Bronchial epithelial cell (primary cell): ENCODE results near the gene DCUN1D1. TPM values are rescaled to one million over a fixed set of nuclear protein-coding genes. Genes with fewer than 3 reads are reported as not detected.
A peak's percentile ranks its signal among the peaks of the same experiment; 100 is the strongest.

Source experiments
- DNase-seq: peaks from one replicate; pipeline ENCODE4 v3.0.0-alpha.2; 2010; ENCODE audit warnings: low read depth
- FAIRE-seq: peaks from 2 replicates; lab custom pipeline; 2011; peaks lifted over from hg19 to GRCh38; lab: Jason Lieb, UNC
- H3K27me3 ChIP-seq: 2 replicates; pipeline ENCODE4 v1.5.1; 2011; ENCODE audit warnings: low read length; ENCODE audit not compliant: control insufficient read depth, insufficient read depth
- H3K36me3 ChIP-seq: 2 replicates; pipeline ENCODE4 v1.5.1; 2011; ENCODE audit warnings: low read length; ENCODE audit not compliant: control insufficient read depth, insufficient read depth
- H3K4me3 ChIP-seq: 2 replicates; pipeline ENCODE4 v1.5.1; 2011; ENCODE audit warnings: mild to moderate bottlenecking, low read depth, low read length, control low read depth
- total RNA-seq: library from RNA; depleted of rRNA; stranded (reverse); fragments of >200 nt; gene quantifications from 2 replicates; pipeline ENCODE4 v1.2.1, GENCODE V29; 2014
- TF ChIP-seq, protein P1 (sequence below): IDR thresholded peaks from 2 replicates; pipeline ENCODE4 v1.5.1; 2011; ENCODE audit warnings: mild to moderate bottlenecking, moderate library complexity, low read length, control low read depth, inconsistent platforms; ENCODE audit not compliant: insufficient read depth, severe bottlenecking

DCUN1D1 gene
- total RNA-seq, 1 donor from 2014 or later = 26.1 TPM

DNA sequence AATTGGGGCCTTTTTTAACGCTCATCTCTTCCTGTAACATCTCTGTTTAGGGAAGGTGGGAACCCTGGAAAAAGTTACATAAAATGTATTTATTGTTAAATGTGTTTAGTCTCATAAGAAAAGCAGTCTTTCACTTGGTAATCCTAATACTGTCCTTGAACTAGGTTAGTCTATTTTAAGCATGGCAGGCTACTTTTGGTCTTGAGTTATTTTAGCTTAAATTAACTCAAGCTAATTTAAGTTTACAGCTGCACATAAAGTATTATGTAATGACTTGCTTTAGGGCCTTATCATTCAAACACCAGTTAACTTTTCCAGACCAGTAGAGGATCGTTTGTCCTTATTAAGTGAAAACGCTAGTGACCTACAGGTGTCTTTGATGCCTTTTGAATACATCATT is 63.2 kb downstream of the DCUN1D1 start:
- Histone ChIP-seq H3K27me3 (no peaks in the 10 kb centered on the region), H3K4me3 (no peak overlapping the region), H3K36me3 (peaks cover 4% of the 10 kb centered on the region)
- TF ChIP-seq, protein P1, sequence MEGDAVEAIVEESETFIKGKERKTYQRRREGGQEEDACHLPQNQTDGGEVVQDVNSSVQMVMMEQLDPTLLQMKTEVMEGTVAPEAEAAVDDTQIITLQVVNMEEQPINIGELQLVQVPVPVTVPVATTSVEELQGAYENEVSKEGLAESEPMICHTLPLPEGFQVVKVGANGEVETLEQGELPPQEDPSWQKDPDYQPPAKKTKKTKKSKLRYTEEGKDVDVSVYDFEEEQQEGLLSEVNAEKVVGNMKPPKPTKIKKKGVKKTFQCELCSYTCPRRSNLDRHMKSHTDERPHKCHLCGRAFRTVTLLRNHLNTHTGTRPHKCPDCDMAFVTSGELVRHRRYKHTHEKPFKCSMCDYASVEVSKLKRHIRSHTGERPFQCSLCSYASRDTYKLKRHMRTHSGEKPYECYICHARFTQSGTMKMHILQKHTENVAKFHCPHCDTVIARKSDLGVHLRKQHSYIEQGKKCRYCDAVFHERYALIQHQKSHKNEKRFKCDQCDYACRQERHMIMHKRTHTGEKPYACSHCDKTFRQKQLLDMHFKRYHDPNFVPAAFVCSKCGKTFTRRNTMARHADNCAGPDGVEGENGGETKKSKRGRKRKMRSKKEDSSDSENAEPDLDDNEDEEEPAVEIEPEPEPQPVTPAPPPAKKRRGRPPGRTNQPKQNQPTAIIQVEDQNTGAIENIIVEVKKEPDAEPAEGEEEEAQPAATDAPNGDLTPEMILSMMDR = no peak
- DNase-seq (no peak), FAIRE-seq (no peak)

DNA sequence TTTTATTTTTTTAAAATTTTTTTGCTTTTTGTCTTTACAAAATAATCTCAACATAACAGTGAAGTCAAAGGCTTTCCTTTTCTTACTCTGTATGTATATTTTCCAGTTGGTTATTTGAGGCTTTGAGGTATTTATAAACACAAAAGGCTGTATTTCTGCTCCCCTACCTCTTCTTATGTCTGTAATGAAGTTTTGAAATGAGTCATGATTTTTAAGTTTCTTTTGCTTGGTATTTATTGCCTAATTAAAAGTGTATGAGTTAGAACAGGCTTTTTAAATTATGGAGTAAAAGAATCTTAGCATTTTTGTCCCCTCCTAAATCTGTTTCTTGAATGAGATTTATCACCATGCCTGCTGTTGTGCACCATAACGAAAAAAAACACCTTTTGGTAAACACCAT is 66.0 kb downstream of the DCUN1D1 start:
- Histone ChIP-seq H3K36me3 (peaks cover 4% of the 10 kb centered on the region), H3K27me3 (no peaks in the 10 kb centered on the region), H3K4me3 (no peak overlapping the region)
- no peak for DNase-seq
- TF ChIP-seq, protein P1 = no peak
- no peak for FAIRE-seq

DNA sequence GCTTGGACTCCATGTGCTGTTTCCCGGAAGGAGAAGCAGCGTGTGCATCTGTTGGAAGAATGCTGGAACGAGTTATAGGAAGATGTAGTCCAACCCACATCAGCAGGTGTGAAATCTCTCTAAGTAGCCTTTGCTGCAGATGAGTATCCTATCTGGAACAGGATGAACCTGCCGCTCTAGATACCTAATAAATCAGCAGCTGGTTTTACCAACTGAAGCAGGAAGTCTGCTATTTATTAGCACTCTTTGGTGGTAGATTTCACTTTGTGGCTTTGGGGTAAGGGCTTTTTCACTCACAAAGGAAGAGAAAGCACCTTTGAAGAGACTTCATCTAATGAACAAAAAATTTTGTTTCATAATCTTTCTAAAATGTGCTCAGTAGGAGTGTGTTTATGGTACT is 66.4 kb downstream of the DCUN1D1 start:
- TF ChIP-seq, protein P1 = no peak
- DNase-seq (no peak), FAIRE-seq (no peak)
- Histone ChIP-seq H3K4me3 (no peak overlapping the region), H3K36me3 (peaks cover 4% of the 10 kb centered on the region), H3K27me3 (no peaks in the 10 kb centered on the region)

DNA sequence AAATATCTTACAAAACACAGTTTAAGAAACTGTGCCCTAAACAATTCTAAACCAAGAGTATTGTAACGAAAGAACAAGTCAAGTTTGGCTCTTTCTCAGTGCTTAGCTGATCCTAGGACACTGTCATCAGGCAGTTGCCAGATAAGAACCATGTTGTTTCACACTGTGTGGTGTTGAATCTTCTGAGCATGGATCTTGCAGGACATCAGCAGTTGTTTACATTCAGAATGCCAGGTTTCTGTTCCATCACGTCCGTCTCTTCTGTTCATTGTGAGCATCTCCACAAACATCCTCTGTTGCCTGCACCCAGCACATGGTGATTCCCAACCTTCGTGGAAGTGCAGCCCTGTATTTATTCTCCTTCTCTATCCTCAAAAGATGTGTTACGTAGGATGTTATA is 67.9 kb downstream of the DCUN1D1 start:
- DNase-seq (no peak), FAIRE-seq (no peak)
- TF ChIP-seq, protein P1 = no peak
- Histone ChIP-seq H3K36me3 (peaks cover 4% of the 10 kb centered on the region), H3K4me3 (no peak overlapping the region), H3K27me3 (no peaks in the 10 kb centered on the region)

DNA sequence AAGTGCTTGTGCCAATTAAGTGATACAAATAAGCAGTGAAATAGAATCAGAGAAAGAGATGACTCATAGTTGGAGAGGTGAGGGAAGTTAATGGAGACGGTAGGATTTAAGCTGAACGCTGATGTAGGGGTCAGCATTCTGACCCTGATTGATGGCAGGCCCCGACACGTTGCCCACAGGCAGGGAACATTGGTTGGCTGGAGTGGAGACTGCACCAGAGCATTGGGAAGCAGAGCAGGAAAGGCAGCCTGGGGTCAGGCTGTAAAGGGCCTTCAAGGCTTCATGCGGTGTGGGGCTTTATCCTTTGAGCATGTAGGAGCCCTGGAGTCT is 68.6 kb downstream of the DCUN1D1 start:
- TF ChIP-seq, protein P1 = no peak
- Histone ChIP-seq H3K4me3 (no peak overlapping the region), H3K27me3 (no peaks in the 10 kb centered on the region), H3K36me3 (peaks cover 4% of the 10 kb centered on the region)
- DNase-seq = peak; percentile 87
- no peak for FAIRE-seq
